Measurements from ENCODE around the gene RAB29. TPM values are rescaled to one million over a fixed set of nuclear protein-coding genes. Genes with fewer than 3 reads are reported as not detected.
A peak's percentile ranks its signal among the peaks of the same experiment; 100 is the strongest.
"Not testable (repeated sequence)": the region's sequence is repeated elsewhere in the genome, so short reads cannot be mapped to it uniquely, and the experiment has no call there.

The RAB29 gene
- polyA plus RNA-seq, 6 donors from 2014 or later: 70.2 to 136 (median 112) TPM

GRCh38 chr1:205748403-205749233 is 26.7 kb downstream of the RAB29 start:
- H3K27me3 Mint-ChIP-seq: no peaks in the 10 kb centered on the region
- no peak for DNase-seq
- H3K4me1 Mint-ChIP-seq: peaks cover 19 to 46% (median 40%) of the 10 kb centered on the region in 3 donors
- H3K36me3 Mint-ChIP-seq: peaks cover 0 to 8% of the 10 kb centered on the region in 2 donors
- peak overlapping the region; percentile 89 to 96 (median 96) for H3K4me3 Mint-ChIP-seq
- no peaks in the 10 kb centered on the region for H3K9me3 Mint-ChIP-seq
- peak overlapping the region; percentile 74 to 98 (median 95) for H3K27ac Mint-ChIP-seq
- ATAC-seq (ENCODE audit: low read depth in 2 of 2): peak; percentile 11 to 13

GRCh38 chr1:205746757-205747412 is 28.4 kb downstream of the RAB29 start:
- Mint-ChIP-seq H3K27ac (peak overlapping the region in 5 of 6 donors; percentile 1 to 76 (median 50)), H3K36me3 (peaks cover 0 to 8% of the 10 kb centered on the region in 2 donors), H3K4me1 (peaks cover 27 to 58% (median 53%) of the 10 kb centered on the region in 3 donors), H3K9me3 (no peaks in the 10 kb centered on the region), H3K4me3 (peak overlapping the region in 5 of 8 donors; percentile 7 to 94 (median 22)), H3K27me3 (no peaks in the 10 kb centered on the region)
- ATAC-seq (ENCODE audit: low read depth in 2 of 2) (no peak), DNase-seq (no peak)

GRCh38 chr1:205744403-205744802 is 30.9 kb downstream of the RAB29 start:
- no peak for ATAC-seq (ENCODE audit: low read depth in 2 of 2)
- no peaks in the 10 kb centered on the region for H3K36me3 Mint-ChIP-seq
- peaks cover 34 to 64% (median 50%) of the 10 kb centered on the region in 3 donors for H3K4me1 Mint-ChIP-seq
- no peak overlapping the region for H3K27ac Mint-ChIP-seq
- no peaks in the 10 kb centered on the region for H3K9me3 Mint-ChIP-seq
- no peak overlapping the region for H3K4me3 Mint-ChIP-seq
- H3K27me3 Mint-ChIP-seq: no peaks in the 10 kb centered on the region
- no peak for DNase-seq

- H3K27ac Mint-ChIP-seq: no peak overlapping the region
- no peaks in the 10 kb centered on the region for H3K36me3 Mint-ChIP-seq
- no peaks in the 10 kb centered on the region for H3K27me3 Mint-ChIP-seq
- no peaks in the 10 kb centered on the region for H3K9me3 Mint-ChIP-seq
- ATAC-seq (ENCODE audit: low read depth in 2 of 2) (no peak), DNase-seq (no peak)
- H3K4me3 Mint-ChIP-seq: no peak overlapping the region
- peaks cover 34 to 66% (median 50%) of the 10 kb centered on the region in 3 donors for H3K4me1 Mint-ChIP-seq
These were observed 31.3 kb downstream of the RAB29 start for GRCh38 chr1:205743977-205744376.

GRCh38 chr1:205741681-205742080 is 33.6 kb downstream of the RAB29 start:
- DNase-seq (no peak), ATAC-seq (ENCODE audit: low read depth in 2 of 2) (no peak)
- Mint-ChIP-seq H3K36me3 (no peaks in the 10 kb centered on the region), H3K4me3 (no peak overlapping the region), H3K4me1 (peaks cover 30 to 48% (median 41%) of the 10 kb centered on the region in 3 donors), H3K27ac (peak overlapping the region in 1 of 6 donors; percentile 47), H3K27me3 (no peaks in the 10 kb centered on the region), H3K9me3 (no peaks in the 10 kb centered on the region)

- Mint-ChIP-seq H3K27ac (peak overlapping the region in 1 of 6 donors; percentile 27), H3K4me3 (peak overlapping the region in 1 of 8 donors; percentile 29), H3K4me1 (peaks cover 29 to 42% (median 42%) of the 10 kb centered on the region in 3 donors), H3K27me3 (no peaks in the 10 kb centered on the region), H3K9me3 (no peaks in the 10 kb centered on the region), H3K36me3 (no peaks in the 10 kb centered on the region)
- ATAC-seq (ENCODE audit: low read depth in 2 of 2): no peak
- DNase-seq: no peak
These were observed 35.7 kb downstream of the RAB29 start for GRCh38 chr1:205739348-205740160.

- H3K9me3 Mint-ChIP-seq: no peaks in the 10 kb centered on the region
- H3K36me3 Mint-ChIP-seq: no peaks in the 10 kb centered on the region
- no peak for DNase-seq
- H3K4me3 Mint-ChIP-seq: no peak overlapping the region
- no peak for ATAC-seq (ENCODE audit: low read depth in 2 of 2)
- H3K27me3 Mint-ChIP-seq: no peaks in the 10 kb centered on the region
- peaks cover 17 to 37% (median 34%) of the 10 kb centered on the region in 3 donors for H3K4me1 Mint-ChIP-seq
- peak overlapping the region in 2 of 6 donors; percentile 3 to 36 for H3K27ac Mint-ChIP-seq
These were observed 40.1 kb downstream of the RAB29 start for GRCh38 chr1:205735218-205735617.

- peaks cover 17 to 38% (median 27%) of the 10 kb centered on the region in 3 donors for H3K4me1 Mint-ChIP-seq
- ATAC-seq (ENCODE audit: low read depth in 2 of 2): no peak
- peak overlapping the region in 3 of 6 donors; percentile 19 to 49 (median 44) for H3K27ac Mint-ChIP-seq
- H3K9me3 Mint-ChIP-seq: no peaks in the 10 kb centered on the region
- H3K27me3 Mint-ChIP-seq: no peaks in the 10 kb centered on the region
- H3K36me3 Mint-ChIP-seq: no peaks in the 10 kb centered on the region
- no peak overlapping the region for H3K4me3 Mint-ChIP-seq
- no peak for DNase-seq
These were observed 41.7 kb downstream of the RAB29 start for GRCh38 chr1:205733438-205734175.

- DNase-seq: no peak
- Mint-ChIP-seq H3K36me3 (no peaks in the 10 kb centered on the region), H3K27ac (peak overlapping the region in 2 of 6 donors; percentile 42 to 44), H3K4me3 (no peak overlapping the region), H3K4me1 (peaks cover 6 to 26% (median 21%) of the 10 kb centered on the region in 3 donors), H3K27me3 (no peaks in the 10 kb centered on the region), H3K9me3 (no peaks in the 10 kb centered on the region)
- no peak for ATAC-seq (ENCODE audit: low read depth in 2 of 2)
These were observed 45.2 kb downstream of the RAB29 start for GRCh38 chr1:205729945-205730610.

GRCh38 chr1:205726619-205727125 is 48.6 kb downstream of the RAB29 start:
- H3K36me3 Mint-ChIP-seq: peaks cover 0 to 5% of the 10 kb centered on the region in 2 donors
- H3K27ac Mint-ChIP-seq: peak overlapping the region in 4 of 6 donors; percentile 64 to 72 (median 66)
- no peaks in the 10 kb centered on the region for H3K9me3 Mint-ChIP-seq
- H3K4me3 Mint-ChIP-seq: no peak overlapping the region
- no peaks in the 10 kb centered on the region for H3K27me3 Mint-ChIP-seq
- ATAC-seq (ENCODE audit: low read depth in 2 of 2): no peak
- no peak for DNase-seq
- peaks cover 0 to 15% (median 13%) of the 10 kb centered on the region in 3 donors for H3K4me1 Mint-ChIP-seq

- H3K4me3 Mint-ChIP-seq: no peak overlapping the region
- peaks cover 3 to 11% (median 10%) of the 10 kb centered on the region in 3 donors for H3K4me1 Mint-ChIP-seq
- ATAC-seq (ENCODE audit: low read depth in 2 of 2) (no peak), DNase-seq (no peak)
- H3K27ac Mint-ChIP-seq: no peak overlapping the region
- H3K36me3 Mint-ChIP-seq: peaks cover 4 to 8% of the 10 kb centered on the region in 2 donors
- H3K9me3 Mint-ChIP-seq: no peaks in the 10 kb centered on the region
- H3K27me3 Mint-ChIP-seq: no peaks in the 10 kb centered on the region
These were observed 49.8 kb downstream of the RAB29 start for GRCh38 chr1:205725514-205725913.

GRCh38 chr1:205720740-205721139 is 54.5 kb downstream of the RAB29 start:
- DNase-seq; ATAC-seq (ENCODE audit: low read depth in 2 of 2); H3K27me3 Mint-ChIP-seq; H3K4me3 Mint-ChIP-seq; H3K4me1 Mint-ChIP-seq; H3K9me3 Mint-ChIP-seq: not testable (repeated sequence)
- Mint-ChIP-seq H3K27ac (peak overlapping the region in 2 of 6 donors; percentile 5 to 7), H3K36me3 (peaks cover 29 to 34% of the 10 kb centered on the region in 2 donors)

All from naive B cell (primary cell).